ENCODE results near the gene IFNE. TPM values are rescaled to one million over a fixed set of nuclear protein-coding genes. Genes with fewer than 3 reads are reported as not detected.

Gene IFNE, protein sequence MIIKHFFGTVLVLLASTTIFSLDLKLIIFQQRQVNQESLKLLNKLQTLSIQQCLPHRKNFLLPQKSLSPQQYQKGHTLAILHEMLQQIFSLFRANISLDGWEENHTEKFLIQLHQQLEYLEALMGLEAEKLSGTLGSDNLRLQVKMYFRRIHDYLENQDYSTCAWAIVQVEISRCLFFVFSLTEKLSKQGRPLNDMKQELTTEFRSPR
- not detected for polyA plus RNA-seq (2013, experiment 1 of 2; ENCODE audit: insufficient read length)
- 0.17 TPM for polyA plus RNA-seq (2013, experiment 2 of 2; ENCODE audit: insufficient read length)

DNA sequence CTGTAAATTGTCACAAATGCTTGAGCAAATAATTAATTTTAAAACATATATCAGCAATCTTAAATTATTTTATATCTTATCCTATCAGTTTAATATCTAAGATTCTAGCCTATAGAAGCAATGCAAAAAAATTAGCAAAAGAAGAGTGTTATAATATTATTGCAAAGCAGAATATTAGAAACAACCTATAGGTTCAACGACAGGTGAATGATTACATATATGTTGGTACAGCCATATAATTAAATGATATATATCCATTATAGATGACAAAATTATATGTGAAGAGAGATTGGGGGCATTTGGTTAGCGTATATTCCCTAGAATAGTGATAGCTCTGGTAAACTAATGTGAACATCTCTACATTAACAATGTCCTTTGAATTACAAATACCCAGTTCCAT lies at the start of gene IFNE:
TSS of gene IFNE (minus strand) at position 101 of the 400 bp plus-strand sequence. CDS start 619 bp downstream, outside the sequence.
- no peak for DNase-seq

DNA sequence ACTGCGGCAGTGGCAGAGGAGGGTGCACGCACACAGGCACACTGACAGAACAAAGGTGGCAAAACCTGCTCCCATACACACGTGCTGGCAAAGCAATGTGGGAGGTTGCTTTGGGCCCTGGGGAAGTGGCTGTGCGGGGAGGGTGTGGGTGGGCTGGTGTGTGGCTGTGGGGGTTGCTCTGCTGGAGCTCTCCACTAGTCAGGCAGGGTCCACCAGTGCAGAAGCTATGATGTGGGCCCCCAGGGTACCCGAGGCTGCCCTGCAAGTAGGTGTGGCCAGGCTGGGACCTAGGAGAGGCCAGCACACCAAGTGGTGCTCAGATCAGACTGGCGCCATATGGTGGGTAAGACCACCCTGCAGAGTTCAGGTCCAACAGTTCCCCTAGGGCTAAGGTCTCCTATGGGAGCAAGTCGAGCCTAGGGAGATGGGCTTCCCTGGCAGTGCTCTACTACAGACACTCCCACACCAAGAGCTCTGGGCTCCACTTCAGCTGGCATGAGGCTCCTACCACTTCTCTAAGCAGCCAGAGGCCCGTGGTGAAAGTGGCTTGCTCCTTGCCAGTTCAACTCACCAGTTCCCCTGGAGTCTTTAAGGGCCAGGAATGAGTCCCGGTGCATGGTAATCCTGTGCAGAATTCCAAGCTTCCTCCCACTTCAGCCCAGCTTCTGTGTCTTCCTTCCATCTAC lies 46.2 kb upstream of the IFNE start:
- no peak for DNase-seq

GRCh38 chr9:21527579-21527978 lies 45.5 kb upstream of the IFNE start:
- no peak for DNase-seq

GRCh38 chr9:21525174-21525573 lies 43.1 kb upstream of the IFNE start:
- DNase-seq: no peak

DNA sequence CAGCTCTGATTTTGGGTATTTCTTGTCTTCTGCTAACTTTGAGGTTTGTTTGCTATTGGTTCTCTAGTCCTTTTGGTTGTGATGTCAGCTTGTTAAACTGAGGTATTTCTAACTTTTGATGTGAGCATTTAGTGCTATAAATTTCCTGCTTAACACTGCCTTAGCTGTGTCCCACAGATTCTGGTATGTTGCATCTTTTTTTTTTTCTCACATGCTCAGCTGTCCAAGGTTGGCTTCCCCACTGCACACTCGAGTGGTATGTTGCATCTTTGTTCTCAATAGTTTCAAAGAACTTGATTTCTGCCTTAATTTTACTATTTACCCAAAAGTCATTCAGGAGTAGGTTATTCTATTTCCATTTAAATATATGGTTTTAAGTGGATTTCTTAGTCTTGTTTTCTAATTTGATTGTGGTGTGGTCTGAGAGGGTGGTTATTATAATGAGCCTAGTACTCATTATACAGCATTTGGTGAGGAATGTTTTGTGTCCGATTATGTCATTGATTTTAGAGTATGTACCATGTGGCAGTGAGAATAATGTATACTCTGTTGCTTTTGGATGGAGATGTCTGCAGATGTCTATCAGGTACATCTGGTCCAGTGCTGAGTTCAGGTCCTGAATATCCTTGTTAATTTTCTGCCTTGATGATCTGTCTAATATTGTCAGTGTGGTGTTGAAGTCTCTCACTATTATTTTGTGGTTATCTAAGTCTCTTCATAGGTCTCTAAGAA lies 42.2 kb upstream of the IFNE start:
- no peak for DNase-seq

- DNase-seq: no peak
Observed at GRCh38 chr9:21523021-21524014, 41.2 kb upstream of the IFNE start.

GRCh38 chr9:21522348-21522747 lies 40.2 kb upstream of the IFNE start:
- DNase-seq: no peak

DNA sequence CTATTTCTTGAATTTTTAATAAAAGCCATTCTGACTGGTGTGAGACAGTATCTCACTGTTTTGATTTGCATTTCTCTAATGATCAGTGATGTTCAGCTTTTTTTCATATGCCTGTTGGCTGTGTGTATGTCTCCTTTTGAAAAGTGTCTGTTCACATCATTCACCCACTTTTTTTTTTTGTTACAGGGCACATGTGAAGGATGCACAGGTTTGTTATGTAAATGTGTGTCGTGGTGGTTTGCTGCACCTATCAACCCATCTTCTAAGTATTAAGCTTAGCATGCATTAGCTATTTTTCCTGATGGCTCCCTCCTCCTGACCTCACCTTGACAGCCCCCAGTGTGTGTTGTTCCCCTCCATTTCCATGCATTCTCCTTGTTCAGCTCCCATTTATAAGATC lies 39.3 kb upstream of the IFNE start:
- no peak for DNase-seq

DNA sequence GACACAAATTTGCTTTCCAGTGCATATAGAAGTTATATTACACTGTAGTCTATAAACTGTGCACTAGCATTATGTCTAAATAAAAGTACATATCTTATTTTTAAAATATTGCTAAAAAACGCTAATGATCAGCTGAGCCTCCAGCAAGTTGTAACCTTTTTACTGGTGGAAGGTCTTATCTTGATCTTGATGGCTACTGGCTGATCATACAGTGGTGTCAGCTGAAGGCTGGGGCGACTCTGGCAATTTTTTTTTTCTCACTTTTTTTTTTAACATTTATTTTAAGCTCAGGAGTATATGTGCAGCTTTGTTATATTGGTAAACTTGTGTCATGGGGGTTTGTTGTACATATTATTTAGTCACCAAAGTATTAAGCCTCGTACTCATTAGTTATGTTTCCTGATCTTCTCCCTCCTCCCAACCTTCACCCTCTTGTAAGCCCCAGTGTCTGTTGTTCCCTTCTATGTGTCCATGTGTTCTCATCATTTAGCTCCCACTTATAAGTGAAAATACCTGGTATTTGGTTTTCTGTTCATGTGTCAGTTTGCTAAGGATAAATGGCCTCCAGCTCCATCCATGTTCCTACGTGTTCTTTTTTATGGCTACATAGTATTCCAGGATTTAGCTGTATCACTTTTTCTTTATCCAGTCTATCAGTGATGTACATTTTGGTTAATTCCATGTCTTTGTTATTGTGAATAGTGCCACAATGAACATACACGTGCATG lies 38.6 kb upstream of the IFNE start:
- DNase-seq: no peak

DNA sequence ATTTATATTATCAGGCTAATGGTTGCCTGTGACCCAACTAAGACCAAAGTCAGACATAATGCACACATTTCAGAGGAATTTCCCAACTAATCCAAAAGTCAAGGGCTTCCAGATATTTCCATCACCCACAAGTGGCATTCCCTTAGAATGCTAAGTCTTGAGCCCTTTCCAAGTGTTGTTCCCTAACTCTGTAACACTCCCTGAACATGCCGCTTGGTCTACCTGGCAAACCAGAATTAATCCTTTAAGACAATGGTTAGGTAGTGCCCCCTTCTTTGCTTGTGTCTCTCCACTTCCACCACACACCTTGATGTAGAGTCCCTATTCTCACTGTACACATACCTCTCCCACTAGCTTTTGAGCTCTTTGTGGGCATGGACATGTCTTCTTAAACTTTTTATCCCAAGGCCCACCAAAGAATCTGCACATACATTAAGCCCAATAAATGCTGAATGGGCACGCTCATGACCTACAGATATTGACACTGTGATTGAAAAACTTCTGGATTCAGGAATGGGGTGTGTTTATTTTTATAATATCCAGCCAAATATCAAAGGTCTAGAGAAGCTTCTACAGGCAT lies 37.8 kb upstream of the IFNE start:
- no peak for DNase-seq

- no peak for DNase-seq
Observed at GRCh38 chr9:21516796-21517195, 34.7 kb upstream of the IFNE start.

- no peak for DNase-seq
Observed at GRCh38 chr9:21513431-21513830, 31.3 kb upstream of the IFNE start.

DNA sequence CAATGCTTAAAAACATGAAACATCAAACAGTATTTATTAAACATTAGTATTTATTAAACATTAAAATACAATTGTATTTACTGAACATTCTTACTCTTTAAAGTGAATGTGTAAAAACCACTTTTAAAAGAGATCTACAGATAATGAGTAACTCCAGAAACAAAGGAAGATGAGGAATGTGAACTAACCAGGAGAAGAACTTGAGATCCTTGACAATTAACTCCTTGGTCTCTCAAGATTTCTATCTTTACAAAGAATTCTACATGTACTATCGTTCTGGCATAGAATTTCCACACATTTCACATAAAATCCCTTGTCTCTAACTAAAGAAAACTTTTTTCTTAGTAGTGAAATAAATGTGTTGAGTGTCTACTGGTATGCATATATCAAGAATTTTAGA lies 28.7 kb upstream of the IFNE start:
- no peak for DNase-seq

- no peak for DNase-seq
Observed at GRCh38 chr9:21507483-21507790, 25.3 kb upstream of the IFNE start.

DNA sequence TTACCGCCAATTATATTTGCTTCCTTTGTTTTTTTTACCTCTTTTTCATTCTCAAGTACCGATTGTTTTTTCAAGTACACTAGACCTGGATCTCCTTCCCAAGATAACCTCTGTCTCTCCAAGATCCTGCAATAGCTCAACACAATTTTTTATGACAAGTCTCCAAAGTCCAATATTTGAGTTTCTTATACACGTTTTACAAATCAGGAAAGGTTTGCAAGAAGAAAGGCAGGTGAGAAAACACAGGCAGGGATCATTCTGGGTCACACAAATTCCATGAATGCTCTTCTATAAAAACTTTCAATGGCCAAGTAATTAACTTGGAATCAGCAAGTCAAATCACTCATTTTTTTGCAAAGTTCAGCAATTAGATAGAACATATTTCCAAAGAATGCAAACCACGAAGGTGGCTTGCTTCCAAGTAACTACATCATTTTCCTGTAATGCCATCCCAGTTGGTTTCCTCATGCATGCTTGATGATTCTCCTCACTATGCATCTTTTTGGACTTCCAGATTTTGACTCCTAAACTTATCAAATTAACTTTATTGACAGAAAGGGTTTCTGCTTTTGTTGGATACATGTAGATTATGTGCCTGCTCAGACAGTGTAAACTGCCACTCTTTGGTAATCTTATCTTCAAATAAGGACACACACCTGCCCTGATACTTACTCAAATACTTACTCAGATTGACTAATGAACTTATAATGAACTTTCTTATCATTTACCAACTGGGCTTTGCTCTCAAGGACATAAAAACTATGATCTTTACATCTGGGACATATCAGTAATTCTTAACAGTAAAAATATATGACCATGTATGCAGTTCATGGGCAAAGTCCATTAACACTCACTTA lies 24.7 kb upstream of the IFNE start:
- DNase-seq: peak; percentile 91

DNA sequence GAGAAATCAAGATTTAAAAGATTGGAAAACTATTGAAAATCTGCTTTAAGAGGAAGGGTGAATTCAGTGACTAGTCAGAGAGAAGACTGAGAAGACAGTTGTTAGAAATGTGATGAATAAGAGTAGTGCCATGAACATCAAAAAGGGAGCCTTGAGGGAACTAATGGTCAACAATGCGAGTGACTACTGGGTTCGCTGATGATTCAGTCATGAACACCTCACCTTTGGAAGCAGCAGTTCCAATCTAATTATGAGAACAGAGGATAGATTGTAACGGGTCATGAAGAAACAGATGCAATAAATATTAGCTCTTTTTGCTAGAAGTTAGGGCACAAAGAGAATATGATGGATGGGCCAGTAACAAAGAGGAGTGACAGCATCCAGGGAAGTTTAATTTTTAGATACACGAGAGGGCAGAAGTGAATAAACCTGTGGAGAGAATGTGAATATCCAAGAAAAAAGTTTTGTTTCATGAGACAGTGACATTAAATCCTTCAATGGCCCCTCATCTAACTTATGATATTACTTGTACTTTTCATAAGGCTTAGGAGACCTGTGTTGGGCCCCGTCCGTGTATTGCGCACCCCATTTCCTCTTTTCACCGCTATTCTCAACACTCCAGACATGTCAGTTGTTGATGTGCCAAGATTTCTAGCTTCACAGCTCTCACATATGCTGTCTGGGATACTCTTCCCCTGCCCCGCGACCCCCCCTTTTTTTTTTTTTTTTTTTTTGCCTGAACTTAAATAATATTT lies 23.5 kb upstream of the IFNE start:
- DNase-seq: no peak

- no peak for DNase-seq
Observed at GRCh38 chr9:21504894-21505293, 22.8 kb upstream of the IFNE start.

DNA sequence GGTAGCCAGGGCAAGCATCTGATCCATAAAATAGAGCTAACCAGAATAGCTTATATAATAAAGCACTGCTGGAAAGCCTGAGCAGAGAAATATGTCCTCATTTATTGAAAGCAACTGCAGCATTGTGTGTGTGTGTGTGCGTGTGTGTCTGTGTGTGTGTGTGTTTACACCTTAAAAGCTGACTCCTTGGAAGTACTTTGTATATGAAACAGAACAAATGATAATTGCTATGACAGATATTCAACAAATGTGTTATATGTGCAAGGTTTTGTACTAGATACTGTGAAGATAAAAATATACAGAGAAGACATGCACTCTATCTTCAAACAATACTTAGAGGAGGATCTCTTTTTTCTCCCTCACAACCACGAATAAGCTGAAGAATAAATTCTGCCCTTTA lies 22.0 kb upstream of the IFNE start:
- DNase-seq: no peak

GRCh38 chr9:21502586-21502985 lies 20.5 kb upstream of the IFNE start:
- DNase-seq: no peak

GRCh38 chr9:21499912-21500311 lies 17.8 kb upstream of the IFNE start:
- DNase-seq: no peak
